Measurements from ENCODE around the gene SFTA2. TPM values are rescaled to one million over a fixed set of nuclear protein-coding genes. Genes with fewer than 3 reads are reported as not detected.
A peak's percentile ranks its signal among the peaks of the same experiment; 100 is the strongest.

SFTA2 gene
- total and polyA plus RNA-seq, 2 donors (not counting 1 experiment from before 2014, with no cell fraction given): not detected

GRCh38 chr6:30882204-30882758 is 49.7 kb downstream of the SFTA2 start:
- peaks cover 58 to 59% of the 10 kb centered on the region in 2 donors for H3K4me1 ChIP-seq (ENCODE audit: control insufficient read depth in 2 of 2, insufficient read depth in 2 of 2, low read length in 2 of 2)
- CTCF ChIA-PET: interaction anchor here (0.7 to 5.1 kb wide), 10 partner anchors 10 to 284 kb away, joined by 3 to 26 read pairs (median 4); partner anchors contain the start of genes GTF2H4 and VARS2
- POLR2A ChIA-PET: interaction anchor here (1.1 to 3.3 kb wide), 2 partner anchors 32 to 198 kb away, joined by 4 to 18 read pairs; partner anchors contain the start of gene VARS2
- Mint-ChIP-seq H3K9me3 (ENCODE audit: insufficient read depth) (no peaks in the 10 kb centered on the region), H3K4me1 (peaks cover 71% of the 10 kb centered on the region), H3K27ac (peak overlapping the region; percentile 90), H3K27me3 (no peaks in the 10 kb centered on the region), H3K4me3 (peak overlapping the region; percentile 82)
- H3K4me3 ChIP-seq (ENCODE audit: control extremely low read depth in 1 of 5, extremely low read depth in 1 of 5, insufficient read depth in 1 of 5, low read depth in 2 of 5, low read length in 4 of 5): no peak overlapping the region
- H4K20me1 ChIP-seq (ENCODE audit: control insufficient read depth, insufficient read depth, low read length, poor library complexity, severe bottlenecking): peaks cover 14% of the 10 kb centered on the region
- intact Hi-C loops (cut with micrococcal nuclease): no loop called here
- DNase-seq: no peak
- H3K27ac ChIP-seq (ENCODE audit: low read length in 2 of 2): peak overlapping the region in 1 of 2 donors; percentile 81
- TF ChIP-seq EZH2 (IDR thresholded peaks at IDR 0.05; ENCODE audit: borderline replicate concordance, insufficient read depth, low read depth, low read length, poor library complexity, severe bottlenecking): no peak
- no peaks in the 10 kb centered on the region for H3K27me3 ChIP-seq (replicated peaks in 1 of 4; ENCODE audit: control extremely low read depth in 1 of 4, control insufficient read depth in 3 of 4, insufficient read depth in 4 of 4, low read length in 3 of 4)
- H3K9me3 ChIP-seq (ENCODE audit: control extremely low read depth in 1 of 3, control insufficient read depth in 2 of 3, insufficient read depth in 1 of 3, low read length in 2 of 3): no peaks in the 10 kb centered on the region
- H2AFZ ChIP-seq (ENCODE audit: insufficient read depth, low read depth, low read length, poor library complexity, severe bottlenecking): no peak overlapping the region
- 92% methylated on average over 6 of the region's 8 CpGs for WGBS (ENCODE audit: insufficient coverage)
- H3K79me2 ChIP-seq (ENCODE audit: control insufficient read depth, insufficient read depth, low read length): peaks cover 23% of the 10 kb centered on the region
- ATAC-seq (ENCODE audit: low read depth): no peak
- H3K4me2 ChIP-seq (replicated peaks; ENCODE audit: low read depth, low read length, poor library complexity, severe bottlenecking): peak overlapping the region; percentile 77
- H3K36me3 ChIP-seq (replicated peaks in 1 of 2; ENCODE audit: control extremely low read depth in 1 of 2, control insufficient read depth in 1 of 2, extremely low read depth in 1 of 2, insufficient read depth in 2 of 2, low read length in 1 of 2): no peaks in the 10 kb centered on the region
- no peak overlapping the region for H3K9ac ChIP-seq (ENCODE audit: low read length)

GRCh38 chr6:30881392-30882203 is 50.4 kb downstream of the SFTA2 start:
- Histone ChIP-seq H2AFZ (ENCODE audit: insufficient read depth, low read depth, low read length, poor library complexity, severe bottlenecking) (no peak overlapping the region), H3K27ac (ENCODE audit: low read length in 2 of 2) (peak overlapping the region in 1 of 2 donors; percentile 81), H3K4me1 (ENCODE audit: control insufficient read depth in 2 of 2, insufficient read depth in 2 of 2, low read length in 2 of 2) (peaks cover 55 to 60% of the 10 kb centered on the region in 2 donors), H3K4me2 (replicated peaks; ENCODE audit: low read depth, low read length, poor library complexity, severe bottlenecking) (no peak overlapping the region), H3K9me3 (ENCODE audit: control extremely low read depth in 1 of 3, control insufficient read depth in 2 of 3, insufficient read depth in 1 of 3, low read length in 2 of 3) (no peaks in the 10 kb centered on the region), H3K9ac (ENCODE audit: low read length) (no peak overlapping the region), H3K79me2 (ENCODE audit: control insufficient read depth, insufficient read depth, low read length) (peaks cover 18% of the 10 kb centered on the region), H4K20me1 (ENCODE audit: control insufficient read depth, insufficient read depth, low read length, poor library complexity, severe bottlenecking) (peaks cover 10% of the 10 kb centered on the region), H3K4me3 (ENCODE audit: control extremely low read depth in 1 of 5, extremely low read depth in 1 of 5, insufficient read depth in 1 of 5, low read depth in 2 of 5, low read length in 4 of 5) (no peak overlapping the region), H3K27me3 (replicated peaks in 1 of 4; ENCODE audit: control extremely low read depth in 1 of 4, control insufficient read depth in 3 of 4, insufficient read depth in 4 of 4, low read length in 3 of 4) (no peaks in the 10 kb centered on the region), H3K36me3 (replicated peaks in 1 of 2; ENCODE audit: control extremely low read depth in 1 of 2, control insufficient read depth in 1 of 2, extremely low read depth in 1 of 2, insufficient read depth in 2 of 2, low read length in 1 of 2) (no peaks in the 10 kb centered on the region)
- no peak for DNase-seq
- Mint-ChIP-seq H3K27ac (peak overlapping the region; percentile 90), H3K4me1 (peaks cover 69% of the 10 kb centered on the region), H3K9me3 (ENCODE audit: insufficient read depth) (no peaks in the 10 kb centered on the region), H3K4me3 (peak overlapping the region; percentile 0), H3K27me3 (no peaks in the 10 kb centered on the region)
- 99% methylated on average over 7 of the region's 14 CpGs for WGBS (ENCODE audit: insufficient coverage)
- ChIA-PET CTCF (interaction anchor here (0.7 to 6.2 kb wide), 9 partner anchors 9 to 284 kb away, joined by 3 to 53 read pairs (median 3); partner anchors contain the start of gene VARS2), POLR2A (no interaction called here)
- intact Hi-C loops (cut with micrococcal nuclease): no loop called here
- no peak for ATAC-seq (ENCODE audit: low read depth)
- TF ChIP-seq CTCF (IDR thresholded peaks at IDR 0.05): no peak
- no peak for TF ChIP-seq EZH2 (IDR thresholded peaks at IDR 0.05; ENCODE audit: borderline replicate concordance, insufficient read depth, low read depth, low read length, poor library complexity, severe bottlenecking)

Small RNAs within 50 kb of the gene (small RNA-seq; reads per million reads assigned to genes)
- gene RF00019 (ENCODE audit: insufficient read length, low read depth, low replicate concordance): not detected

Other genes with a start within 250 kb of the SFTA2 start
- 121 and 125 TPM in 2 replicates for gene PPP1R18, start 245.5 kb downstream of the SFTA2 start, total RNA-seq
- gene PPP1R18, start 245.5 kb downstream of the SFTA2 start, polyA plus RNA-seq: 71.6 and 113 TPM in 2 replicates
- 22.8 and 24.9 TPM in 2 replicates for gene NRM, start 241.2 kb downstream of the SFTA2 start, total RNA-seq
- 18.9 and 26.0 TPM in 2 replicates for gene NRM, start 241.2 kb downstream of the SFTA2 start, polyA plus RNA-seq
- gene MDC1, start 214.9 kb downstream of the SFTA2 start, total RNA-seq: 69.3 and 87.4 TPM in 2 replicates
- 24.9 and 26.4 TPM in 2 replicates for gene MDC1, start 214.9 kb downstream of the SFTA2 start, polyA plus RNA-seq
- gene TUBB, start 211.8 kb downstream of the SFTA2 start, total RNA-seq: 288 and 295 TPM in 2 replicates
- gene TUBB, start 211.8 kb downstream of the SFTA2 start, polyA plus RNA-seq: 58.9 and 102 TPM in 2 replicates
- gene FLOT1, start 189.5 kb downstream of the SFTA2 start, total RNA-seq: 71.2 and 75.7 TPM in 2 replicates
- gene FLOT1, start 189.5 kb downstream of the SFTA2 start, polyA plus RNA-seq: 75.8 and 79.4 TPM in 2 replicates
- 4.2 and 5.5 TPM in 2 replicates for gene IER3, start 187.6 kb downstream of the SFTA2 start, total RNA-seq
- 3.7 and 7.5 TPM in 2 replicates for gene IER3, start 187.6 kb downstream of the SFTA2 start, polyA plus RNA-seq
- 61.7 and 66.0 TPM in 2 replicates for gene DDR1, start 47.7 kb downstream of the SFTA2 start, total RNA-seq
- gene DDR1, start 47.7 kb downstream of the SFTA2 start, polyA plus RNA-seq: 28.8 and 81.5 TPM in 2 replicates
- 38.4 and 44.7 TPM in 2 replicates for gene GTF2H4, start 24.0 kb downstream of the SFTA2 start, total RNA-seq
- gene GTF2H4, start 24.0 kb downstream of the SFTA2 start, polyA plus RNA-seq: 22.4 and 30.2 TPM in 2 replicates
- gene VARS2, start 17.9 kb downstream of the SFTA2 start, total RNA-seq: 41.0 and 41.6 TPM in 2 replicates
- gene VARS2, start 17.9 kb downstream of the SFTA2 start, polyA plus RNA-seq: 27.1 and 34.5 TPM in 2 replicates
- not detected in 2 replicates for gene MUCL3, start 8.8 kb upstream of the SFTA2 start, total RNA-seq
- not detected in 2 replicates for gene MUCL3, start 8.8 kb upstream of the SFTA2 start, polyA plus RNA-seq
- gene MUC21, start 51.5 kb upstream of the SFTA2 start, total RNA-seq: not detected in 2 replicates
- gene MUC21, start 51.5 kb upstream of the SFTA2 start, polyA plus RNA-seq: not detected in 2 replicates
- gene MUC22, start 78.3 kb upstream of the SFTA2 start, total RNA-seq: not detected in 2 replicates
- gene MUC22, start 78.3 kb upstream of the SFTA2 start, polyA plus RNA-seq: not detected in 2 replicates
- gene C6orf15, start 180.4 kb upstream of the SFTA2 start, total RNA-seq: not detected in 2 replicates
- gene C6orf15, start 180.4 kb upstream of the SFTA2 start, polyA plus RNA-seq: not detected in 2 replicates
- gene PSORS1C1, start 182.6 kb upstream of the SFTA2 start, total RNA-seq: not detected in 2 replicates
- gene PSORS1C1, start 182.6 kb upstream of the SFTA2 start, polyA plus RNA-seq: not detected in 2 replicates
- gene CDSN, start 188.3 kb upstream of the SFTA2 start, total RNA-seq: not detected in 2 replicates
- not detected in 2 replicates for gene CDSN, start 188.3 kb upstream of the SFTA2 start, polyA plus RNA-seq
- gene PSORS1C2, start 206.9 kb upstream of the SFTA2 start, total RNA-seq: not detected in 2 replicates
- not detected in 2 replicates for gene PSORS1C2, start 206.9 kb upstream of the SFTA2 start, polyA plus RNA-seq
- 34.7 and 36.2 TPM in 2 replicates for gene CCHCR1, start 225.6 kb upstream of the SFTA2 start, total RNA-seq
- gene CCHCR1, start 225.6 kb upstream of the SFTA2 start, polyA plus RNA-seq: 17.0 and 19.1 TPM in 2 replicates
- 9.8 and 10.4 TPM in 2 replicates for gene TCF19, start 226.4 kb upstream of the SFTA2 start, total RNA-seq
- 5.5 and 10.0 TPM in 2 replicates for gene TCF19, start 226.4 kb upstream of the SFTA2 start, polyA plus RNA-seq
- 0.76 and 0.83 TPM in 2 replicates for gene POU5F1, start 238.5 kb upstream of the SFTA2 start, total RNA-seq
- 0.26 and 0.88 TPM in 2 replicates for gene POU5F1, start 238.5 kb upstream of the SFTA2 start, polyA plus RNA-seq

Data from B cell (primary cell).